IgD-negative memory B cell (primary cell): ENCODE results near the gene AP3D1. TPM values are rescaled to one million over a fixed set of nuclear protein-coding genes. Genes with fewer than 3 reads are reported as not detected.
"Not testable (repeated sequence)": the region's sequence is repeated elsewhere in the genome, so short reads cannot be mapped to it uniquely, and the experiment has no call there.

ENCODE experiments used
- H3K27ac Mint-ChIP-seq, 3 donors: one replicate each; pipeline ENCODE4 v1.8.0; 2020 to 2022; ENCODE audit warnings: mild to moderate bottlenecking in 3 of 3, mixed read lengths in 3 of 3, moderate library complexity in 1 of 3
- H3K27me3 Mint-ChIP-seq: one replicate; pipeline ENCODE4 v1.8.0; 2021; ENCODE audit warnings: mixed read lengths
- H3K36me3 Mint-ChIP-seq: one replicate; pipeline ENCODE4 v1.8.0; 2020; ENCODE audit warnings: mild to moderate bottlenecking, mixed read lengths
- H3K4me1 Mint-ChIP-seq, 3 donors: one replicate each; pipeline ENCODE4 v1.8.0; 2020 to 2022; ENCODE audit warnings: mixed read lengths in 3 of 3, mild to moderate bottlenecking in 1 of 3
- H3K4me3 Mint-ChIP-seq, 4 donors: one replicate each; pipeline ENCODE4 v1.8.0; 2020 to 2022; ENCODE audit warnings: mild to moderate bottlenecking in 4 of 4, mixed read lengths in 4 of 4, moderate library complexity in 3 of 4
- H3K9me3 Mint-ChIP-seq, 3 donors: one replicate each; pipeline ENCODE4 v1.8.0; 2020 to 2021; ENCODE audit warnings: mixed read lengths in 3 of 3, mild to moderate bottlenecking in 1 of 3
- polyA plus RNA-seq: library from polyadenylated mRNA; unstranded; fragments of 300-500 nt; fragmentation: Illumina TruSeq; gene quantifications from one replicate; pipeline ENCODE4 v1.2.3, GENCODE V29; 2021

Gene AP3D1
- polyA plus RNA-seq: 23.7 TPM

GRCh38 chr19:2151339-2152229, at the start of gene AP3D1:
AP3D1 (minus strand) TSS chr19:2151566; CDS start chr19:2151334, 232 bp downstream.
- Mint-ChIP-seq H3K27me3 (no peaks in the 10 kb centered on the region), H3K27ac (peak within 1 kb of the TSS; percentile 58 to 92 (median 90)), H3K9me3 (no peaks in the 10 kb centered on the region), H3K4me3 (peak within 1 kb of the TSS; percentile 76 to 94 (median 92)), H3K36me3 (no peaks in the 10 kb centered on the region), H3K4me1 (peaks cover 18 to 30% (median 20%) of the 10 kb centered on the region in 3 donors)

GRCh38 chr19:2200624-2201294, 49.4 kb upstream of the AP3D1 start:
- not testable (repeated sequence) for H3K27ac Mint-ChIP-seq, H3K36me3 Mint-ChIP-seq, H3K9me3 Mint-ChIP-seq, H3K4me3 Mint-ChIP-seq, H3K27me3 Mint-ChIP-seq, H3K4me1 Mint-ChIP-seq

GRCh38 chr19:2199861-2200623, 48.7 kb upstream of the AP3D1 start:
- Mint-ChIP-seq H3K9me3 (no peaks in the 10 kb centered on the region), H3K27me3 (no peaks in the 10 kb centered on the region), H3K27ac (no peak overlapping the region), H3K4me1 (peaks cover 0 to 7% (median 6%) of the 10 kb centered on the region in 3 donors), H3K36me3 (no peaks in the 10 kb centered on the region), H3K4me3 (no peak overlapping the region)

DNA sequence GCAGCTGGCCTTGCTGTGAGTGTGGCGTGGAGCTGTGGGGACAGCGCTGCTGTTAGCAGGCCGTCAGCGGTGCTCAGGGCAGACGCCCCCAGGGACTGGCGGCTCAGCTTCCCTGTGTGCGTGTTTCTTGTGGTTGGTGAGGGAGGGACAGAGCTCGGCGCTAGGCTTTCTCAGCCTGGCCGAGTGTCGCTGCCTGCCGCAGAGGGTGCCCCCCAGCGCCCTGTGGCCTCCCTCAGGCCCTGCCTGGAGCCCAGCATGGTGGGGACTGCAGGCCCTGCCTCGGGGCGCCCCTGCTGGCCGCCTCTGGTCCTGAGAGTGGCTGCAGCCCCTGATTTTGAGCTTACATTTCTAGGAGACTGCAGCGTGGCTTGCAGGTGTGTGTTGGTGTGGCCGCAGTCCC, 47.8 kb upstream of the AP3D1 start:
- H3K4me3 Mint-ChIP-seq: peak overlapping the region in 1 of 4 donors; percentile 29
- H3K27ac Mint-ChIP-seq: peak overlapping the region in 1 of 3 donors; percentile 85
- H3K9me3 Mint-ChIP-seq: no peaks in the 10 kb centered on the region
- no peaks in the 10 kb centered on the region for H3K27me3 Mint-ChIP-seq
- no peaks in the 10 kb centered on the region for H3K36me3 Mint-ChIP-seq
- peaks cover 0 to 7% (median 6%) of the 10 kb centered on the region in 3 donors for H3K4me1 Mint-ChIP-seq

- Mint-ChIP-seq H3K36me3 (no peaks in the 10 kb centered on the region), H3K4me3 (no peak overlapping the region), H3K27me3 (no peaks in the 10 kb centered on the region), H3K4me1 (peaks cover 0 to 6% (median 4%) of the 10 kb centered on the region in 3 donors), H3K9me3 (no peaks in the 10 kb centered on the region), H3K27ac (peak overlapping the region in 1 of 3 donors; percentile 53)
These were observed 47.0 kb upstream of the AP3D1 start for GRCh38 chr19:2198317-2198716.

- H3K36me3 Mint-ChIP-seq: no peaks in the 10 kb centered on the region
- peaks cover 0 to 6% (median 4%) of the 10 kb centered on the region in 3 donors for H3K4me1 Mint-ChIP-seq
- no peak overlapping the region for H3K4me3 Mint-ChIP-seq
- no peak overlapping the region for H3K27ac Mint-ChIP-seq
- no peaks in the 10 kb centered on the region for H3K27me3 Mint-ChIP-seq
- no peaks in the 10 kb centered on the region for H3K9me3 Mint-ChIP-seq
These were observed 45.9 kb upstream of the AP3D1 start for GRCh38 chr19:2197270-2197669.

DNA sequence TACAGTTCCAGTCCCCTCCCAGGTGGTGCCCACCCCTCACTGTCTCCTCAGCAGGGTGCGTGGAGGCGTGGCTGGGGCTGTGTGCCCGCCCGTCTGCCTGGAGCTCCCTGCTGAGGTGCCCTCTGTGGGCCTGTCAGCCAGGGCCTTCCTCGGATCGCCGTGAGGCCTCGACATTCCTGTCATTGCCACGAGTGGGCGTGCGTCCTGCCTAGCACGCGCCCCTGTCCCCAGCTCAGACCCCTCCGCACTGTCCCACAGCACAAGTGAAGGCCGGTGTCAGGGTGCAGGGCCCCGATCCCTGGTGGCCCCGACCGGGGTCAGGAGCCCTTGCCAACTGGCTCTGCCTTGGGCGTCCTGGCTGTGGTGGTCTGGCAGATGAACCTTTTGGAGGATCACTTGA, 44.5 kb upstream of the AP3D1 start:
- Mint-ChIP-seq H3K4me1 (peaks cover 0 to 6% (median 4%) of the 10 kb centered on the region in 3 donors), H3K27me3 (no peaks in the 10 kb centered on the region), H3K27ac (no peak overlapping the region), H3K36me3 (no peaks in the 10 kb centered on the region), H3K9me3 (no peaks in the 10 kb centered on the region), H3K4me3 (no peak overlapping the region)

DNA sequence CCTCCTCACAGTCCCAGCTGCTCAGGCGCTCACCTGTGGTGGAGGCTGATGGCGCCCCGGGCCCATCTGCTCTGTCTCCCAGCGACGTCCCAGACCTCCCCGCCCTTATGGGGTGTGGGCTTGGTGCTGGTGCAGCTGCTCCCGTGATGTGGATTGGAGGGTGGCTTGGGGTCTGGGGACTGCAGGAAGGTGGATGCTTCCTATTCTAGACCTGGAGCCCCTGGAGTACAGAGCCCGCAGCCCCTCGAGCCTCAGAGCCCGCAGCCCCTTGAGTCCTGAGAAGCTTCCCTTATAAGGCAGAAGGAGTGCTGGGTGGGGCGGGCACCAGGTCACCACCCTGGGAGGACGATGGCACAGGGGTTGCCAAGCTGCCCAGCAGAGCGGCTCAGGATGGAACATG, 44.0 kb upstream of the AP3D1 start:
- no peak overlapping the region for H3K27ac Mint-ChIP-seq

GRCh38 chr19:2194513-2195078, 43.2 kb upstream of the AP3D1 start:
- Mint-ChIP-seq H3K9me3 (no peaks in the 10 kb centered on the region), H3K27ac (no peak overlapping the region), H3K36me3 (no peaks in the 10 kb centered on the region), H3K4me3 (no peak overlapping the region), H3K27me3 (no peaks in the 10 kb centered on the region), H3K4me1 (peaks cover 0 to 6% (median 4%) of the 10 kb centered on the region in 3 donors)

More for the DNA sequence above, 44.0 kb upstream of the AP3D1 start:
- Mint-ChIP-seq H3K36me3 (no peaks in the 10 kb centered on the region), H3K27me3 (no peaks in the 10 kb centered on the region), H3K4me3 (no peak overlapping the region), H3K4me1 (peaks cover 0 to 6% (median 4%) of the 10 kb centered on the region in 3 donors), H3K9me3 (no peaks in the 10 kb centered on the region)

- no peaks in the 10 kb centered on the region for H3K27me3 Mint-ChIP-seq
- peak overlapping the region in 1 of 4 donors; percentile 63 for H3K4me3 Mint-ChIP-seq
- no peaks in the 10 kb centered on the region for H3K9me3 Mint-ChIP-seq
- no peak overlapping the region for H3K27ac Mint-ChIP-seq
- no peaks in the 10 kb centered on the region for H3K36me3 Mint-ChIP-seq
- H3K4me1 Mint-ChIP-seq: peaks cover 0 to 2% (median 1%) of the 10 kb centered on the region in 3 donors
These were observed 42.4 kb upstream of the AP3D1 start for GRCh38 chr19:2193807-2194206.

DNA sequence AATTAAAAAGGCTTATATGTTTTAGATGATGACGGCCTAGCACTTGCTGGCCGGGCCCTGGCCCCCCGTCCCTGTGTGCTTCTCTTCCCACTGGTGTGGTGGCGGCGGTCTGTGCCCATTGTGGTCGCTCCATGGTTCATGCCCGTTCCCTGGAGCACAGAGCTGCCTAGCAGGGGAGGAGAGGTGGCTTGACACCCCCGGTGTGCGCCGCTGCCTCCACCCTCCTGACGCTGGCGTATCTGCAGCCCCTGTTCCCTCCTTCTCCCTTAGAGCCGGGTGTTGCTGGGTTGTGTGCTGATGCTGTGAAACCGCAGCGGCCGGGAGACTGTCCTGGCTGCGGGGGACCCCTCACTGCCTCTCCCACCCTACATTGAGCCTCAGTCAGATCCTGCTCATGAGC, 41.5 kb upstream of the AP3D1 start:
- Mint-ChIP-seq H3K36me3 (peaks cover 1% of the 10 kb centered on the region), H3K27ac (peak overlapping the region in 1 of 3 donors; percentile 40), H3K4me3 (no peak overlapping the region), H3K27me3 (no peaks in the 10 kb centered on the region), H3K9me3 (no peaks in the 10 kb centered on the region), H3K4me1 (peaks cover 0 to 5% (median 4%) of the 10 kb centered on the region in 3 donors)

- Mint-ChIP-seq H3K36me3 (peaks cover 3% of the 10 kb centered on the region), H3K4me3 (no peak overlapping the region), H3K9me3 (no peaks in the 10 kb centered on the region), H3K4me1 (peaks cover 5 to 11% (median 8%) of the 10 kb centered on the region in 3 donors), H3K27ac (peak overlapping the region in 1 of 3 donors; percentile 82), H3K27me3 (no peaks in the 10 kb centered on the region)
These were observed 40.3 kb upstream of the AP3D1 start for GRCh38 chr19:2191456-2192310.

- Mint-ChIP-seq H3K4me1 (peaks cover 5 to 11% (median 8%) of the 10 kb centered on the region in 3 donors), H3K4me3 (no peak overlapping the region), H3K9me3 (no peaks in the 10 kb centered on the region), H3K27me3 (no peaks in the 10 kb centered on the region), H3K36me3 (peaks cover 3% of the 10 kb centered on the region), H3K27ac (no peak overlapping the region)
These were observed 39.6 kb upstream of the AP3D1 start for GRCh38 chr19:2190848-2191455.
